ENCODE results near the gene NBEA. TPM values are rescaled to one million over a fixed set of nuclear protein-coding genes. Genes with fewer than 3 reads are reported as not detected.

The NBEA gene
- total and polyA plus RNA-seq, 2 experiments from 2014 or later: 9.1 to 29.1 TPM

DNA sequence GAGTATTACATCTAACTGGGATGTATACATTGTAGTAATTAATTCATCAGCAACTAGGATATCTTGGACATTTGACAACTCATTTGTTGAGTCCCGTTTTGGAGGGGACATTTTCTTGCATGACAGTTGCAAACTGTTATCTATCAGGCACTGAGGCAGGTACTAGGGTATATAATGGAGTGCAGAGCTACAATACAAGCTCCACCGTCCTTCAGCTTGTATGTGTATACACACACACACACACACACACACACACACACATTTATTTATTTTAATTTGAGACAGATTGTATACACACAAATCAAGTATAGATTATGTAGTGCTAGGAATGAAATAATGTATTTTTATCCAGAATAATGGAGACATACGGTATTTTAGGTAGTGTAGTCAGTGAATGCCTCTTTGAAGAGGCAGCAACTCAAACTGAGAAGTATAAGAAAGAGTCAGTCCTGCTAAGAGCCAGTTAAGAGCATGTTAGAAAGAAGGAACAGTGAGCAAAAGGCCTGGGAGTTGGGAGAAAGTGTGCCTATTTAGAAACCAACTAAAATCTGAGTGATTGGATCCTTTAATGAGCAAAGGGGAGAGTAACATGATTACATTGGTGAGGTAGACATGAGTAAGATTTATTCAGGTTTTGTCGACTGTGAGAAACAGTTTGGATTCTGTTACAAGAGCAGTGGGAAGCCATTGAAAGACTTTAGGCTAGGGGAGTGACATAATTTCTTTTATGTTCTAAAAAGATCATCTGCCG, 74.5 kb downstream of the NBEA start (continued):
- TF ChIP-seq, protein P1, sequence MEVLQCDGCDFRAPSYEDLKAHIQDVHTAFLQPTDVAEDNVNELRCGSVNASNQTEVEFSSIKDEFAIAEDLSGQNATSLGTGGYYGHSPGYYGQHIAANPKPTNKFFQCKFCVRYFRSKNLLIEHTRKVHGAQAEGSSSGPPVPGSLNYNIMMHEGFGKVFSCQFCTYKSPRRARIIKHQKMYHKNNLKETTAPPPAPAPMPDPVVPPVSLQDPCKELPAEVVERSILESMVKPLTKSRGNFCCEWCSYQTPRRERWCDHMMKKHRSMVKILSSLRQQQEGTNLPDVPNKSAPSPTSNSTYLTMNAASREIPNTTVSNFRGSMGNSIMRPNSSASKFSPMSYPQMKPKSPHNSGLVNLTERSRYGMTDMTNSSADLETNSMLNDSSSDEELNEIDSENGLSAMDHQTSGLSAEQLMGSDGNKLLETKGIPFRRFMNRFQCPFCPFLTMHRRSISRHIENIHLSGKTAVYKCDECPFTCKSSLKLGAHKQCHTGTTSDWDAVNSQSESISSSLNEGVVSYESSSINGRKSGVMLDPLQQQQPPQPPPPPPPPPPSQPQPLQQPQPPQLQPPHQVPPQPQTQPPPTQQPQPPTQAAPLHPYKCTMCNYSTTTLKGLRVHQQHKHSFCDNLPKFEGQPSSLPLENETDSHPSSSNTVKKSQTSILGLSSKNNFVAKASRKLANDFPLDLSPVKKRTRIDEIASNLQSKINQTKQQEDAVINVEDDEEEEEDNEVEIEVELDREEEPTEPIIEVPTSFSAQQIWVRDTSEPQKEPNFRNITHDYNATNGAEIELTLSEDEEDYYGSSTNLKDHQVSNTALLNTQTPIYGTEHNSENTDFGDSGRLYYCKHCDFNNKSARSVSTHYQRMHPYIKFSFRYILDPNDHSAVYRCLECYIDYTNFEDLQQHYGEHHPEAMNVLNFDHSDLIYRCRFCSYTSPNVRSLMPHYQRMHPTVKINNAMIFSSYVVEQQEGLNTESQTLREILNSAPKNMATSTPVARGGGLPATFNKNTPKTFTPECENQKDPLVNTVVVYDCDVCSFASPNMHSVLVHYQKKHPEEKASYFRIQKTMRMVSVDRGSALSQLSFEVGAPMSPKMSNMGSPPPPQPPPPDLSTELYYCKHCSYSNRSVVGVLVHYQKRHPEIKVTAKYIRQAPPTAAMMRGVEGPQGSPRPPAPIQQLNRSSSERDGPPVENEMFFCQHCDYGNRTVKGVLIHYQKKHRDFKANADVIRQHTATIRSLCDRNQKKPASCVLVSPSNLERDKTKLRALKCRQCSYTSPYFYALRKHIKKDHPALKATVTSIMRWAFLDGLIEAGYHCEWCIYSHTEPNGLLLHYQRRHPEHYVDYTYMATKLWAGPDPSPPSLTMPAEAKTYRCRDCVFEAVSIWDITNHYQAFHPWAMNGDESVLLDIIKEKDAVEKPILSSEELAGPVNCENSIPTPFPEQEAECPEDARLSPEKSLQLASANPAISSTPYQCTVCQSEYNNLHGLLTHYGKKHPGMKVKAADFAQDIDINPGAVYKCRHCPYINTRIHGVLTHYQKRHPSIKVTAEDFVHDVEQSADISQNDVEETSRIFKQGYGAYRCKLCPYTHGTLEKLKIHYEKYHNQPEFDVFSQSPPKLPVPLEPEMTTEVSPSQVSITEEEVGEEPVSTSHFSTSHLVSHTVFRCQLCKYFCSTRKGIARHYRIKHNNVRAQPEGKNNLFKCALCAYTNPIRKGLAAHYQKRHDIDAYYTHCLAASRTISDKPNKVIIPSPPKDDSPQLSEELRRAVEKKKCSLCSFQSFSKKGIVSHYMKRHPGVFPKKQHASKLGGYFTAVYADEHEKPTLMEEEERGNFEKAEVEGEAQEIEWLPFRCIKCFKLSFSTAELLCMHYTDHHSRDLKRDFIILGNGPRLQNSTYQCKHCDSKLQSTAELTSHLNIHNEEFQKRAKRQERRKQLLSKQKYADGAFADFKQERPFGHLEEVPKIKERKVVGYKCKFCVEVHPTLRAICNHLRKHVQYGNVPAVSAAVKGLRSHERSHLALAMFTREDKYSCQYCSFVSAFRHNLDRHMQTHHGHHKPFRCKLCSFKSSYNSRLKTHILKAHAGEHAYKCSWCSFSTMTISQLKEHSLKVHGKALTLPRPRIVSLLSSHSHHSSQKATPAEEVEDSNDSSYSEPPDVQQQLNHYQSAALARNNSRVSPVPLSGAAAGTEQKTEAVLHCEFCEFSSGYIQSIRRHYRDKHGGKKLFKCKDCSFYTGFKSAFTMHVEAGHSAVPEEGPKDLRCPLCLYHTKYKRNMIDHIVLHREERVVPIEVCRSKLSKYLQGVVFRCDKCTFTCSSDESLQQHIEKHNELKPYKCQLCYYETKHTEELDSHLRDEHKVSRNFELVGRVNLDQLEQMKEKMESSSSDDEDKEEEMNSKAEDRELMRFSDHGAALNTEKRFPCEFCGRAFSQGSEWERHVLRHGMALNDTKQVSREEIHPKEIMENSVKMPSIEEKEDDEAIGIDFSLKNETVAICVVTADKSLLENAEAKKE (CRISPR knock-in tag; IDR thresholded peaks at IDR 0.05): no peak
- TF ChIP-seq JUNB (IDR thresholded peaks at IDR 0.05; ENCODE audit: unreplicated experiment) (no peak), CREB1 (CRISPR knock-in tag; IDR thresholded peaks at IDR 0.05; ENCODE audit: low read depth) (no peak), ETS1 (IDR thresholded peaks at IDR 0.05) (no peak), ZNF114 (CRISPR knock-in tag; IDR thresholded peaks at IDR 0.05) (no peak), ZNF331 (CRISPR knock-in tag; IDR thresholded peaks at IDR 0.05; ENCODE audit: low read depth) (no peak), STAT1 (IDR thresholded peaks at IDR 0.05; ENCODE audit: unreplicated experiment) (no peak), EZH2phosphoT487 (IDR thresholded peaks at IDR 0.05; ENCODE audit: unreplicated experiment) (no peak), POLR2AphosphoS5 (IDR thresholded peaks at IDR 0.05; ENCODE audit: low read depth) (no peak), NANOG (IDR thresholded peaks at IDR 0.05; ENCODE audit: borderline replicate concordance) (no peak)
- TF ChIP-seq, protein P2, sequence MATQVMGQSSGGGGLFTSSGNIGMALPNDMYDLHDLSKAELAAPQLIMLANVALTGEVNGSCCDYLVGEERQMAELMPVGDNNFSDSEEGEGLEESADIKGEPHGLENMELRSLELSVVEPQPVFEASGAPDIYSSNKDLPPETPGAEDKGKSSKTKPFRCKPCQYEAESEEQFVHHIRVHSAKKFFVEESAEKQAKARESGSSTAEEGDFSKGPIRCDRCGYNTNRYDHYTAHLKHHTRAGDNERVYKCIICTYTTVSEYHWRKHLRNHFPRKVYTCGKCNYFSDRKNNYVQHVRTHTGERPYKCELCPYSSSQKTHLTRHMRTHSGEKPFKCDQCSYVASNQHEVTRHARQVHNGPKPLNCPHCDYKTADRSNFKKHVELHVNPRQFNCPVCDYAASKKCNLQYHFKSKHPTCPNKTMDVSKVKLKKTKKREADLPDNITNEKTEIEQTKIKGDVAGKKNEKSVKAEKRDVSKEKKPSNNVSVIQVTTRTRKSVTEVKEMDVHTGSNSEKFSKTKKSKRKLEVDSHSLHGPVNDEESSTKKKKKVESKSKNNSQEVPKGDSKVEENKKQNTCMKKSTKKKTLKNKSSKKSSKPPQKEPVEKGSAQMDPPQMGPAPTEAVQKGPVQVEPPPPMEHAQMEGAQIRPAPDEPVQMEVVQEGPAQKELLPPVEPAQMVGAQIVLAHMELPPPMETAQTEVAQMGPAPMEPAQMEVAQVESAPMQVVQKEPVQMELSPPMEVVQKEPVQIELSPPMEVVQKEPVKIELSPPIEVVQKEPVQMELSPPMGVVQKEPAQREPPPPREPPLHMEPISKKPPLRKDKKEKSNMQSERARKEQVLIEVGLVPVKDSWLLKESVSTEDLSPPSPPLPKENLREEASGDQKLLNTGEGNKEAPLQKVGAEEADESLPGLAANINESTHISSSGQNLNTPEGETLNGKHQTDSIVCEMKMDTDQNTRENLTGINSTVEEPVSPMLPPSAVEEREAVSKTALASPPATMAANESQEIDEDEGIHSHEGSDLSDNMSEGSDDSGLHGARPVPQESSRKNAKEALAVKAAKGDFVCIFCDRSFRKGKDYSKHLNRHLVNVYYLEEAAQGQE (IDR thresholded peaks at IDR 0.05; ENCODE audit: unreplicated experiment): no peak

Data from GM23338 (cell line).